Gastrocnemius medialis (tissue), 4 donors: Measurements from ENCODE around the gene AMZ1. TPM values are rescaled to one million over a fixed set of nuclear protein-coding genes. Genes with fewer than 3 reads are reported as not detected.

Source experiments
- ATAC-seq, 2 donors: fragments of 150-250 bp; one replicate each; pipeline ENCODE4 v1.9.1; 2016
- DNase-seq, 2 donors: peaks; one replicate each; pipeline ENCODE4 v3.0.0-alpha.2; 2019
- H3K27ac ChIP-seq, 4 donors: fragments of 200-600 bp; sonication (generic); 1 replicate in 1 of 4; 2 replicates in 3 of 4; pipeline ENCODE4 v1.5.1; 2016 to 2018; ENCODE audit warnings: mild to moderate bottlenecking in 2 of 4, moderate library complexity in 1 of 4
- H3K27me3 ChIP-seq, 3 donors: fragments of 200-600 bp; sonication (generic) in 2 of 3; 1 replicate in 1 of 3; 2 replicates in 2 of 3; pipeline versions ENCODE4 v1.5.1 to v1.6.0; 2016 to 2019; ENCODE audit warnings: mild to moderate bottlenecking in 1 of 3, moderate library complexity in 1 of 3
- H3K36me3 ChIP-seq, 2 donors: fragments of 200-600 bp; sonication (generic) in 1 of 2; one replicate each; pipeline ENCODE4 v1.5.1; 2017 to 2018
- H3K4me1 ChIP-seq, 2 donors: fragments of 200-600 bp; sonication (generic) in 1 of 2; one replicate each; pipeline ENCODE4 v1.5.1; 2016 to 2017; ENCODE audit warnings: mild to moderate bottlenecking in 2 of 2
- H3K4me3 ChIP-seq, 4 donors: fragments of 200-600 bp; sonication (generic) in 3 of 4; 1 replicate in 1 of 4; 2 replicates in 3 of 4; pipeline ENCODE4 v1.5.1; 2016 to 2019; ENCODE audit warnings: mild to moderate bottlenecking in 2 of 4
- H3K9me3 ChIP-seq, 3 donors: fragments of 200-600 bp; sonication (generic) in 2 of 3; 1 replicate in 1 of 3; 2 replicates in 2 of 3; pipeline ENCODE4 v1.5.1; 2016 to 2019
- POLR2A ChIP-seq, 2 donors: fragments of 450-650 bp; IDR thresholded peaks; one replicate each; pipeline ENCODE4 v1.6.1; 2017; ENCODE audit warnings: antibody characterized with exemption in 2 of 2, mild to moderate bottlenecking in 2 of 2, moderate library complexity in 2 of 2
- in situ Hi-C, 4 donors: fragments of 200-750 bp; cut with MboI; loops; one replicate each; pipeline versions ENCODE4 v1.15.0 to v1.8.0; 2017; ENCODE audit warnings: low sequenced_read_pairs in 4 of 4
- intact Hi-C: fragments of 100-400 bp; cut with DNase I; formaldehyde crosslinking; loops from one replicate; pipeline ENCODE4 v1.15.1; 2023; ENCODE audit warnings: low total_unique reads
- total RNA-seq, 4 donors: library from RNA; depleted of rRNA; stranded (reverse); fragments of >200 nt; gene quantifications; one replicate each; pipeline versions ENCODE4 v1.1.0 to v1.2.3, GENCODE V29; 2016
- TF ChIP-seq, protein P1 (sequence below), 5 experiments: fragments of 450-650 bp in 3 of 5; fragments of 200-600 bp in 2 of 5; sonication (generic) in 2 of 5; IDR thresholded peaks in 4 of 5; conservative IDR thresholded peaks in 1 of 5; 1 replicate in 4 of 5; 2 replicates in 1 of 5; pipeline ENCODE4 v1.5.1; 2016 to 2019; ENCODE audit warnings: antibody characterized with exemption in 5 of 5, mild to moderate bottlenecking in 3 of 5, moderate library complexity in 3 of 5

AMZ1 gene, protein sequence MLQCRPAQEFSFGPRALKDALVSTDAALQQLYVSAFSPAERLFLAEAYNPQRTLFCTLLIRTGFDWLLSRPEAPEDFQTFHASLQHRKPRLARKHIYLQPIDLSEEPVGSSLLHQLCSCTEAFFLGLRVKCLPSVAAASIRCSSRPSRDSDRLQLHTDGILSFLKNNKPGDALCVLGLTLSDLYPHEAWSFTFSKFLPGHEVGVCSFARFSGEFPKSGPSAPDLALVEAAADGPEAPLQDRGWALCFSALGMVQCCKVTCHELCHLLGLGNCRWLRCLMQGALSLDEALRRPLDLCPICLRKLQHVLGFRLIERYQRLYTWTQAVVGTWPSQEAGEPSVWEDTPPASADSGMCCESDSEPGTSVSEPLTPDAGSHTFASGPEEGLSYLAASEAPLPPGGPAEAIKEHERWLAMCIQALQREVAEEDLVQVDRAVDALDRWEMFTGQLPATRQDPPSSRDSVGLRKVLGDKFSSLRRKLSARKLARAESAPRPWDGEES
- total RNA-seq = not detected

DNA sequence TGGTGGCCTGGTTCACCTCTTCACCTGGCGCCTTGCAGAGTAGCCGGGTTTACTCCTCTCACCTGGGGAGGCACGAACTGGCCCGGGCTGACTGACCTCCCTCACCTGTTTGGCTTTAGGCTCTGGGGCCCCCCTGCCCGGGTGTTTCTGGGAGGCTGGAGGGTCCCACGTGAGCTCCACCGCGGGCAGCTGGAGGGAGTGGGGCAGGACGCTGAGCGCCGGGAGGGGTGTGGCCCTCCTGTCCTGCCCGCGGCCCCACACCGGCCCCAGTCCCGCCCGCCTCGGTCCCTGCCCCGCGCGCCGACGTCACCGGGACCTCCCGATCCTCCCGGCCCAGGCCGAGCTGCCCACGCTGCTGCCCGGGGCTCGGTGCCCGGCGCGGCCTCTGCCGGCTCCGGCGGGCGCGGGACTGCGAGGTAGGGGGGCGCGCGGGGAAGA lies at the start of gene AMZ1:
TSS of gene AMZ1 (plus strand) at position 322 of the 438 bp plus-strand sequence. CDS start 12,250 bp downstream, outside the sequence.
- no peaks in the 10 kb centered on the region for H3K9me3 ChIP-seq
- H3K4me1 ChIP-seq = peaks cover 5 to 6% of the 10 kb centered on the region in 2 donors
- ATAC-seq (no peak), DNase-seq (no peak)
- H3K27me3 ChIP-seq = peaks cover 39 to 49% (median 45%) of the 10 kb centered on the region in 3 donors
- intact Hi-C loops (no loop called here), in situ Hi-C loops (loop anchor here (10.0 to 25.0 kb wide), 3 partner anchors 123 to 233 kb away; no protein-coding TSS in a partner anchor)
- H3K36me3 ChIP-seq = no peaks in the 10 kb centered on the region
- TF ChIP-seq POLR2A (IDR thresholded peaks at IDR 0.05) = no peak
- TF ChIP-seq, protein P1, sequence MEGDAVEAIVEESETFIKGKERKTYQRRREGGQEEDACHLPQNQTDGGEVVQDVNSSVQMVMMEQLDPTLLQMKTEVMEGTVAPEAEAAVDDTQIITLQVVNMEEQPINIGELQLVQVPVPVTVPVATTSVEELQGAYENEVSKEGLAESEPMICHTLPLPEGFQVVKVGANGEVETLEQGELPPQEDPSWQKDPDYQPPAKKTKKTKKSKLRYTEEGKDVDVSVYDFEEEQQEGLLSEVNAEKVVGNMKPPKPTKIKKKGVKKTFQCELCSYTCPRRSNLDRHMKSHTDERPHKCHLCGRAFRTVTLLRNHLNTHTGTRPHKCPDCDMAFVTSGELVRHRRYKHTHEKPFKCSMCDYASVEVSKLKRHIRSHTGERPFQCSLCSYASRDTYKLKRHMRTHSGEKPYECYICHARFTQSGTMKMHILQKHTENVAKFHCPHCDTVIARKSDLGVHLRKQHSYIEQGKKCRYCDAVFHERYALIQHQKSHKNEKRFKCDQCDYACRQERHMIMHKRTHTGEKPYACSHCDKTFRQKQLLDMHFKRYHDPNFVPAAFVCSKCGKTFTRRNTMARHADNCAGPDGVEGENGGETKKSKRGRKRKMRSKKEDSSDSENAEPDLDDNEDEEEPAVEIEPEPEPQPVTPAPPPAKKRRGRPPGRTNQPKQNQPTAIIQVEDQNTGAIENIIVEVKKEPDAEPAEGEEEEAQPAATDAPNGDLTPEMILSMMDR (IDR thresholded peaks at IDR 0.05 in 4 of 5, conservative IDR thresholded peaks at IDR 0.05 in 1 of 5) = no peak
- H3K4me3 ChIP-seq = peak within 1 kb of the TSS in 2 of 4 donors; percentile 21 to 38
- no peak within 1 kb of the TSS for H3K27ac ChIP-seq

DNA sequence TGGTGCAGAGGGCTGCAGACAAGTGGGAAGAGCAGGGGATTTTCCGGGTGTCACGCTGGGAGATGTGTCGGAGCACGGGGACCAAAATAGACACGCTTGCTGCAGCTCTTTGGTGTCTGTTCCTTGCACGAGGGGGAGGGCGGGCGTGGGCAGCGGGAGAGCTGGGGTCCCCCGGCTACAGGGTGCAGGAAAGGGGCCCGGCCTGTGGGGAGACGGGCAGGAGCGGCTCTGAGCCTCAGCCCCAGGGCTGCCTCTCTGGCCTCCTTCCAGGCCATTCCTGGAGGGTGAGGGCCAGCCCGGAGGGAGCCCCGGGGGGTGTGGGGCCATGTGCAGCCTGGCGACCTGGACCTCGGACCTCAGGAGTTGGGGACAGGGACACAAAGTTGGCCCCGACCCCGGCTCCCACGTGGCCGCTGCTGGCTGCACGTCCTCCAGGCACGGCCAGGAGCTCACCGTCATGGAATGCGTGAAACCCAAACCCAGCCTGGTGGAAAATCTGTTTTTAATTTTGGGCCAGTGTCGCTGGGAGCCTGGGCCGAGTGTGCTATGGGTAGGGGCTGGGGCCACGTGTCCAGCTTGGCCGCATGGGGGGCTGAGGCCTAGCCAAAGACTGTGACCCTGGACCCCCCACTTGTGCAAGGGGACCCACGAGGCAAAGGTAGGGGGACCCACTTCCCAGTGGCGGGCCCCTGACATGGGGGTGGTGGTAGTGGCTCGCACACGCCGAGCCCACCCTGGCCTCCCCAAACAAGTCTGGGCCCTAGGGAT lies 49.6 kb upstream of the AMZ1 start:
- Histone ChIP-seq H3K27me3 (no peaks in the 10 kb centered on the region), H3K36me3 (no peaks in the 10 kb centered on the region), H3K4me3 (peak overlapping the region in 1 of 4 donors; percentile 2), H3K27ac (peak overlapping the region; percentile 51 to 63 (median 55)), H3K4me1 (peaks cover 41 to 55% of the 10 kb centered on the region in 2 donors), H3K9me3 (no peaks in the 10 kb centered on the region)
- intact Hi-C loops = no loop called here
- in situ Hi-C loops = no loop called here
- peak; percentile 42 to 48 for ATAC-seq
- DNase-seq = peak; percentile 48 to 81
- no peak for TF ChIP-seq POLR2A (IDR thresholded peaks at IDR 0.05)
- TF ChIP-seq, protein P1 (IDR thresholded peaks at IDR 0.05 in 4 of 5, conservative IDR thresholded peaks at IDR 0.05 in 1 of 5) = no peak

DNA sequence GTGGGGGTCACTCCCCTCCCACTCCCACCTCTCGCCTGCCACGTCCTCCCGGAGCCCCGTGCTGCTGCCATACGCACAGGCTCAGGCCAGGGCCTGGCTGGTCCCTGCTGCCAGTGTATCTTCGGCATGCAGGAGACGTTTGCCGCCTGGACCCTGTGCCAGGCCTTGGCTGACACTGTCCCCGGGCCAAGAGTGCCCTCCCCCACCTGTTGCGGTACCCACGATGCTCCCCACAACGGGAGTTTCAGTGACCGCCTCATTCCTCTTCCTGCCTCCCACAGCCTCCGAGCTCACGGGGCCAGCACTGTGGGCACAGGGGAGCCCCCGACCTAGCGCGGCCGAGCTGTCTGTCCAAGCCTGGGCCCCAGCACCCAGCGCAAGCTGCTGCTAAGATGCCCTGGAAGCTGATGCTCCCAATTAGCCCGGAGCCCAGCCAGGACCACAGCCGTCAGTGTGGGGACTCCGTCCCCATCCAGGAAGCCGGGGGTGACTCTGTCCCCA lies 48.8 kb upstream of the AMZ1 start:
- intact Hi-C loops = no loop called here
- no peak for DNase-seq
- Histone ChIP-seq H3K4me3 (no peak overlapping the region), H3K4me1 (peaks cover 37 to 48% of the 10 kb centered on the region in 2 donors), H3K9me3 (no peaks in the 10 kb centered on the region), H3K27ac (peak overlapping the region; percentile 51 to 63 (median 55)), H3K27me3 (no peaks in the 10 kb centered on the region), H3K36me3 (no peaks in the 10 kb centered on the region)
- ATAC-seq = peak in 1 of 2 donors; percentile 15
- TF ChIP-seq, protein P1 (IDR thresholded peaks at IDR 0.05 in 4 of 5, conservative IDR thresholded peaks at IDR 0.05 in 1 of 5) = no peak
- no peak for TF ChIP-seq POLR2A (IDR thresholded peaks at IDR 0.05)
- in situ Hi-C loops = no loop called here

DNA sequence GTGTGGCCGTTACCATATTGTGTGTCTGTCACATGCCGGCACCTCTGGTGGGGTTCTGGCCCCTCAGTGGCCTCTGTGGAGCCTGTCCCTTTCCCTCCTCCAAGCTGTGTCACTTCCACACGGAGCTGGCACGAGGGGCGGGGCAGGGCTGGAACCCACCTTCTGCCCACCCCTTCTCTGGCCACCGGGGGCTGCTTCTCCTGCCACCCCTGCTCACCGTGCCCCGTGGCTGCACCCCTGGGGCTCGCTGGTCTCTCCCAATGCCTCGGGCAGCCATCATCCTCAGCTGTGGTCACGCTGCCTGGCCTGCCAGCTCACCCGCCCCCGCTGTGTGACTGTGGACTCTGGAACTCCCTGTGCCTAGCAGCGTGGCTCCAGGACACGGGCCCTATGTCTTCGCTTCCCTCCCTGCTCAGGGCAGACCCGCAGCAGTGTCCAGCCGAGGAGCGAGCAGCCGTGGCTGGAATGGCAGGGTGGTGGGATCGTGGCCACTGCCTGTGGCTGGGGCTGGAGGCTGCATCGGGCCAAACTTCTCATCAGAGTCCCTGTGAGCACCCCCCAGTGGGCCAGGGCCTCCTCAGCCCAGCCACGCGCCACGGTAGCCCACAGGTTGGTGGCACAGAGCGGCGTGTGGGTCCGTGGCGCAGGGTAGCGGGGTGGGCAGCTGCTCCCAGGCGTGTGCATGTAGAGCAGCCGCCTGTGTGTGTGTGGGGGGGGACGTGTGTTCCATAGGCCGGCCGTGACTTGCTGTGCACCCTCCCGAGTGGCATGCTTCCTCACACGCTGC lies 48.1 kb upstream of the AMZ1 start:
- H3K9me3 ChIP-seq = no peaks in the 10 kb centered on the region
- DNase-seq (no peak), ATAC-seq (no peak)
- intact Hi-C loops (no loop called here), in situ Hi-C loops (no loop called here)
- peak overlapping the region in 3 of 4 donors; percentile 51 to 63 (median 58) for H3K27ac ChIP-seq
- peaks cover 37 to 48% of the 10 kb centered on the region in 2 donors for H3K4me1 ChIP-seq
- H3K4me3 ChIP-seq = no peak overlapping the region
- H3K27me3 ChIP-seq = no peaks in the 10 kb centered on the region
- TF ChIP-seq, protein P1 (IDR thresholded peaks at IDR 0.05 in 4 of 5, conservative IDR thresholded peaks at IDR 0.05 in 1 of 5) = no peak
- TF ChIP-seq POLR2A (IDR thresholded peaks at IDR 0.05) = no peak
- H3K36me3 ChIP-seq = no peaks in the 10 kb centered on the region
